GM12878 (cell line): ENCODE data around the gene SMAD5.

Source experiments
- ESRRA ChIP-seq: IDR thresholded peaks from 2 replicates; pipeline ENCODE4 v1.6.1; 2012; ENCODE audit warnings: mild to moderate bottlenecking, low read length, improper control_type of control experiment
- MTA2 ChIP-seq: fragments of 450-650 bp; IDR thresholded peaks from 2 replicates; pipeline ENCODE4 v1.6.1; 2016; ENCODE audit warnings: low read depth, mild to moderate bottlenecking, moderate library complexity
- POLR2A ChIP-seq: IDR thresholded peaks from 2 replicates; pipeline ENCODE4 v1.6.1; 2011; ENCODE audit warnings: low read depth, mild to moderate bottlenecking, low read length
- POU2F2 ChIP-seq: IDR thresholded peaks from 3 replicates; pipeline ENCODE4 v1.6.1; 2011; ENCODE audit warnings: low read depth, mild to moderate bottlenecking, low read length, borderline replicate concordance
- RFX5 ChIP-seq: IDR thresholded peaks from 2 replicates; pipeline ENCODE4 v1.6.1; 2011; ENCODE audit warnings: low read depth, low read length, improper control_type of control experiment
- SRF ChIP-seq, 2 experiments: IDR thresholded peaks; 2 replicates each; pipeline ENCODE4 v1.6.1; 2011; ENCODE audit warnings: low read depth in 2 of 2, low read length in 2 of 2, mild to moderate bottlenecking in 1 of 2, moderate library complexity in 1 of 2
- SUZ12 ChIP-seq: fragments of 200-600 bp; sonication (generic); IDR thresholded peaks from one replicate; pipeline ENCODE4 v1.6.1; 2018; ENCODE audit warnings: antibody characterized with exemption, mild to moderate bottlenecking; ENCODE audit not compliant: unreplicated experiment
- TF ChIP-seq, protein P1 (sequence below): fragments of 450-650 bp; IDR thresholded peaks from 2 replicates; pipeline ENCODE4 v1.6.1; 2017; ENCODE audit warnings: borderline replicate concordance
- TF ChIP-seq, protein P2 (sequence below), 3 experiments: IDR thresholded peaks in 2 of 3; conservative IDR thresholded peaks in 1 of 3; 2 replicates each; pipeline ENCODE4 v1.5.1; 2011; ENCODE audit warnings: low read depth in 3 of 3, low read length in 3 of 3, mild to moderate bottlenecking in 3 of 3, control low read depth in 2 of 3, moderate library complexity in 2 of 3, inconsistent platforms in 1 of 3, mixed read lengths in 1 of 3; ENCODE audit not compliant: control insufficient read depth in 2 of 3, insufficient read depth in 1 of 3; ENCODE audit errors: extremely low read depth in 1 of 3

DNA sequence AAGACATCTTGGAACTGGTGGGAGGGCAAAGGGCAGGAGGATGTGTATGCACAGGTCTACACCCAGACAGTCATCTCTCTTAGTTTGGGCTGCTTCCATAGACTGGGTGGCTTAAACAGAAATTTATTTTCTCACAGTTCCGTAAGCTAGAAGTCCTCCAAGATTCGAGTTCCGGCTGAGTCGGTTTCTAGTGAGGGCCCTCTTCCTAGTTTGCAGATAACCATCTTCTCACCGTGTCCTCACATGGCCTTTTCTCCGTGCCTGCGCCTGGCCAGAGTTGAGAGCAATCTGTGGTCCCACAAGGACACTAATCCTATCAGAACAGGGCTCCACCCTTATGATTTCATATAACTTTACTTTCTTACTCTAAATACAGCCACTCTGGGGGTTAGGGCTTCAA, 56.2 kb downstream of the SMAD5 start:
- no peak for TF ChIP-seq POU2F2
- no peak for TF ChIP-seq RFX5
- no peak for TF ChIP-seq POLR2A
- TF ChIP-seq SUZ12 = no peak
- TF ChIP-seq, protein P1, sequence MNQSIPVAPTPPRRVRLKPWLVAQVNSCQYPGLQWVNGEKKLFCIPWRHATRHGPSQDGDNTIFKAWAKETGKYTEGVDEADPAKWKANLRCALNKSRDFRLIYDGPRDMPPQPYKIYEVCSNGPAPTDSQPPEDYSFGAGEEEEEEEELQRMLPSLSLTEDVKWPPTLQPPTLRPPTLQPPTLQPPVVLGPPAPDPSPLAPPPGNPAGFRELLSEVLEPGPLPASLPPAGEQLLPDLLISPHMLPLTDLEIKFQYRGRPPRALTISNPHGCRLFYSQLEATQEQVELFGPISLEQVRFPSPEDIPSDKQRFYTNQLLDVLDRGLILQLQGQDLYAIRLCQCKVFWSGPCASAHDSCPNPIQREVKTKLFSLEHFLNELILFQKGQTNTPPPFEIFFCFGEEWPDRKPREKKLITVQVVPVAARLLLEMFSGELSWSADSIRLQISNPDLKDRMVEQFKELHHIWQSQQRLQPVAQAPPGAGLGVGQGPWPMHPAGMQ = no peak
- no peak for TF ChIP-seq SRF (IDR thresholded peaks at IDR 0.05; ENCODE audit: low read depth in 2 of 2, low read length in 2 of 2)
- TF ChIP-seq ESRRA = no peak
- TF ChIP-seq, protein P2, sequence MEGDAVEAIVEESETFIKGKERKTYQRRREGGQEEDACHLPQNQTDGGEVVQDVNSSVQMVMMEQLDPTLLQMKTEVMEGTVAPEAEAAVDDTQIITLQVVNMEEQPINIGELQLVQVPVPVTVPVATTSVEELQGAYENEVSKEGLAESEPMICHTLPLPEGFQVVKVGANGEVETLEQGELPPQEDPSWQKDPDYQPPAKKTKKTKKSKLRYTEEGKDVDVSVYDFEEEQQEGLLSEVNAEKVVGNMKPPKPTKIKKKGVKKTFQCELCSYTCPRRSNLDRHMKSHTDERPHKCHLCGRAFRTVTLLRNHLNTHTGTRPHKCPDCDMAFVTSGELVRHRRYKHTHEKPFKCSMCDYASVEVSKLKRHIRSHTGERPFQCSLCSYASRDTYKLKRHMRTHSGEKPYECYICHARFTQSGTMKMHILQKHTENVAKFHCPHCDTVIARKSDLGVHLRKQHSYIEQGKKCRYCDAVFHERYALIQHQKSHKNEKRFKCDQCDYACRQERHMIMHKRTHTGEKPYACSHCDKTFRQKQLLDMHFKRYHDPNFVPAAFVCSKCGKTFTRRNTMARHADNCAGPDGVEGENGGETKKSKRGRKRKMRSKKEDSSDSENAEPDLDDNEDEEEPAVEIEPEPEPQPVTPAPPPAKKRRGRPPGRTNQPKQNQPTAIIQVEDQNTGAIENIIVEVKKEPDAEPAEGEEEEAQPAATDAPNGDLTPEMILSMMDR (IDR thresholded peaks at IDR 0.05 in 2 of 3, conservative IDR thresholded peaks at IDR 0.05 in 1 of 3; ENCODE audit: control insufficient read depth in 2 of 3, extremely low read depth in 1 of 3, insufficient read depth in 1 of 3, low read depth in 3 of 3, low read length in 3 of 3) = no peak
- no peak for TF ChIP-seq MTA2
